HG03108 (cell line): ENCODE measurements around the gene PAQR6.
"Not testable (repeated sequence)": the region's sequence is repeated elsewhere in the genome, so short reads cannot be mapped to it uniquely, and the experiment has no call there.

ENCODE experiments used
- ATAC-seq: cut with Tn5 transposase; IDR thresholded peaks from one replicate; pipeline ENCODE4 v1.9.1; 2021; ENCODE audit warnings: moderate library complexity; ENCODE audit not compliant: unreplicated experiment

PAQR6 gene

DNA sequence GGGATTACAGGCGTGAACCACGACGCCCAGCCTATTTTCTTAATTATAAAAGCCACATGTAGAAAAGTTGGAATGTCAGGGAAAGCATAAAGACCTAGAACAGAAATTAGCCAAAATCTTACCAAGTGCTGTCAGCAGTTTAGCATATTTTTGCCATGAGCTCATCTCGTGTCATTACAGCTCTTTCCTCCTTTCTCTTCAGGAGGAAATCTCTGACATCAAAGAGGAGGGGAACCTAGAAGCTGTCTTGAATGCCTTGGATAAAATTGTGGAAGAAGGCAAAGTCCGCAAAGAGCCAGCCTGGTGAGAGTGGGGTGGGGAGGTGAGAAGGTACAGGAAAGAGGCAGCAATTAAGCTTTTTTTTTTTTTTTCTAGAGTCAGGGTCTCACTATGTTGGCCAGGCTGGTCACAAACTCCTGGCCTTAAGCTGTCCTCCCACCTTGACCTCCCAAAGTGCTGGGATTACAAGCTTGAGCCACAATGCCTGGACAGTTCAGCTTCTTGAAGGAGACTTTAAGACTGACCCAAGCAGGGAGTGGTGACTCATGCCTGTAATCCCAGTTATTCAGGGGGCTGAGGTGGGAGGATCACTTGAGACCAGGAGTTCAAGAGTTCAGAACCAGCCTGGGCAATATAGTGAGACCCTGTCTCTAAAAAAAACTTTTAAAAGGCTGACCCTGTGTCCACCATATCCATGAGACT, 14.3 kb downstream of the PAQR6 start:
- ATAC-seq: no peak

DNA sequence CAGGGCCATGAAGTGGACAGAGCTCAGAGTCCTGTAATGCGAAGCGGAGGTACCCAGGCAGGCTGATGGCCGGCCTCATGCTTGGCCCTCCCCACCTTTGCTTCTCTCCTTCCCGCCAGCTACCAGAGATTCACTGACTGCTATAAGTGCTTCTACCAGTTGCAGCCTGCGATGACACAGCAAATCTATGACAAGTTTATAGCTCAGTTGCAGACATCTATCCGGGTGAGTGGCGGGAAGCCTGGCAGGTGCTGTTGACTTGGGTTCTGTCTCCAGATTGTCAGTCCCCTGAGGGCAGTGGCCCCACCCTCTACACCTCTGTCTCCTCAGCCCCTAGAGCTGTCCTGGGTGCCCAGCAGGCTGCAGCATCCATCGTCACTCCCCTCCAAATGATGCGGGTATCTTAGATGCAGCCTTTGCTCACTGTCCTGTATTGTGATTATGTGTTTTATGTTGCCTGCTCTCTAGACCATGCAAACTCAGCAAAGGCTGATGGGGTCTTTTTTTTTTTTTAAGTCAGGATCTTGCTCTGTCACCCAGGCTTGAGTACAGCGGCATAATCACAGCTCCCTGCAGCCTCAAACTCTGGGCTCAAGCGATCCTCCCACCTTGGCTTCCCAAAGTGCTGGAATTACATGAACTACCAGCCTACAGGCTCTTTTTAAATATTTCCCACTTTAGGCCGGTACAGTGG, 15.5 kb downstream of the PAQR6 start:
- ATAC-seq: no peak

DNA sequence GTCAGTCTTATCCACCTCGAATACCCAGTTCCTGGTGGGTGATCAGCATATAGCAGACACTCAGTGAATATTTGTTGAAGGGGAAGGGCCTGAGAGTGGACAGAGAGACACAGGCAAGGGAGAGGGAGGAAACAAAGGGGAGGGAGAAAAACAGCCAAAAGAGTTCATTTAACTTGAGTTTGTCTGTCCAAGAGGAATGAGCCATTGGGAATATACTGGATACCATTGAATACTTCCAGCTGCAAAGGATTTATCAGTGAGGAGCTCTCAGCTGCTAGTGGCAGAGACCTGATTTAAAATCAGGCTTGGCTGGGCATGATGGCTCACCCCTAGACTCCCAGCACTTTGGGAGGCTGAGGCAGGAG, 17.4 kb downstream of the PAQR6 start:
- ATAC-seq: no peak

DNA sequence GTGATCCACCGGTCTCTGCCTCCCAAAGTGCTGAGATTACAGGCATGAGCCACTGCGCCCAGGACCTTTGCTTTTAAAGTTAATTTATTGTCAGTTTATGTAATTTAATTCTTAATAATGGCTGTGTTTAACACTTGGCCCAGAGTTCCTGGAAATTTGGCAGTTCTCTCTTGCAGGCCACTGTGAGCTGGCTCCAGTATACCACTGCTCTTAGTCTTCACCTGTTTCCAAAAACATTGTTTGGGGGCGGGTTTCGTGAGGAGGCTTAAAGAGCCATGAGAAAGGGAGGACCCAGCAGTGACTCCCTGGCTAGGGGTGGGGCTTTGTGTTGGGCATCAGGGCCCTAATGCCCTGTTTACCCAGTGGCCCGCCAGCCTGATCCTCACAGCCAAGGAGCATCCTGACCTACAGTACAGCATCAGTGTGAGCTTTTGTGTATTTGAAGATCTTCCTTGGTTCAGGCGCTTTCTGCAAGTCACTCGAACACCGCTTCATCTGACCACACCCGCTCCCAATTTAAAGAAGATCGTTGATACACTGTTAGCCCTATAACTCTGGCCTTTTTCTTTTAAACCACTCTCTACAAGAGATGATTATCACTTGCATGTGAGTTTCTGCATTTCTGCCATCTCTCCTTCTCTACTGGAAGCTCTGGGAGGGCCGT, 17.9 kb downstream of the PAQR6 start:
- ATAC-seq: no peak

DNA sequence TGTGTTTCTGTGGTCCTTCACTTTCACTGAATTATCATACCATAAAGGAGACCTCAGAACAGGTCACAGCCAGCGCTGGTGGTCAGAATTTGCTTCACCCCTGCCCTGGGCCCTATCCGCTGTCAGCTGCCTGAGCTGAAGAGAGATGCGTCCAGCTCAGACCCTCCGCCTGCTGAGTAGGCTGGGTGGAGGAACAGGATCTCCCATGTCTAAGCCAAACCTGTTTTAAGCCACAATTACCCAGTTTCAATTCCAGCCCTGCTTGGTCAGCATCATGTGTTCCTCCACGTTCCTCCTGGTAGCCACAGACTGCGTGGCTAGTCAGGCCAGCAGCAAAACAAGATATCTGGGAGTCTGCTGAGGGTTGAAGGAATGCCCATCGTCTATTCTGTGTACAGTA, 19.4 kb downstream of the PAQR6 start:
- ATAC-seq: no peak

DNA sequence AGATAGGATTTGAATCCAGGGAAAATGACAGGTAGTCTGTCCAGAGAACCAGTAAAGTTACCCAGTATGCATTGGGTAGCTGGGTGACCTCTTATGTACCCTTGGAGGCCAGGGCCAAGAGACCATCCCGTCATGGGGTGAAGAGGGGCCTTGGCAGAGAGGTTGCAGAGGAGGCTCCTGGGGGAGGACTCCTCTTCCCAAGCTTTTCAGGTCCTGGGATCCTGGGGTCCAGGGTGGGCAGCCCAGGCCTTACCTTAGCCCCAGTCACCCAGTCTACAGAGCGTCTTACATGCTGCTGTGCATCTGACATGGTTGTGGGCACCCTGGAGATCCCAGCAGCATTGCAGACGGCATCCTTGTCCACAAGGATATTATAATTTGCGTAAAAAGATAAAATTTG, 21.1 kb downstream of the PAQR6 start:
- no peak for ATAC-seq

DNA sequence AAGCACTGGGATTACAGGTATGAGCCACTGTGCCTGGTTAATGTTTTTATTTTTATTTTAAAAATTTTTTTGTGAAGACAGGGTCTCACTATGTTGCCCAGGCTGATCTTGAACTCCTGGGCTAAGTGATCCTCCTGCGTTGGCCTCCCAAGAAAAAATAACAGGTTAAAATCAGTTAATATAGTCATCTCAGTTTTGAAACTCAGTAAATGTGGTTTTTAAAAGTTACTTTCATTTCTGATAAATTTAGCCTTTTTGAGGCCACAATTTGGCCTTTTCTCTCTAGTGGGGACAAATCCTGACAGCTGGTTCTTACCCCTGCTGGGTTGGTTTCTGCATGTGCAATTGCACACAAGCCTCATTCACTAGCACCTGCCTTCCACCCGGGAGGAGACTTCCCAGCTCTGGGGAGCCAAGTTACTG, 21.7 kb downstream of the PAQR6 start:
- ATAC-seq: peak; percentile 74

DNA sequence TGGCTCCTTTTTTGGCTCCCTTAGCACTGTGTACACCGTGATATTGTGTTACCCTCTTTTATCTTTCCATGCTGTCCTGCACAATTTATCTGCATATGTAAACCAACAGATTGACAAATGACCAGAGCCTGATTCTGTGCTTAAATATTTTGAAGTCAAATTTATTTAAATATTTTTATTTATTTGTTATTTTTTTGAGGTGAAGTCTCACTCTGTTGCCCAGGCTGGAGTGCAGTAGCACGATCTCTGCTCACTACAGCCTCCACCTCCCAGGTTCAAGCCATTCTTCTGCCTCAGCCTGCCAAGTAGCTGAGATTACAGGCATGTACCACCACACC, 22.2 kb downstream of the PAQR6 start:
- no peak for ATAC-seq

DNA sequence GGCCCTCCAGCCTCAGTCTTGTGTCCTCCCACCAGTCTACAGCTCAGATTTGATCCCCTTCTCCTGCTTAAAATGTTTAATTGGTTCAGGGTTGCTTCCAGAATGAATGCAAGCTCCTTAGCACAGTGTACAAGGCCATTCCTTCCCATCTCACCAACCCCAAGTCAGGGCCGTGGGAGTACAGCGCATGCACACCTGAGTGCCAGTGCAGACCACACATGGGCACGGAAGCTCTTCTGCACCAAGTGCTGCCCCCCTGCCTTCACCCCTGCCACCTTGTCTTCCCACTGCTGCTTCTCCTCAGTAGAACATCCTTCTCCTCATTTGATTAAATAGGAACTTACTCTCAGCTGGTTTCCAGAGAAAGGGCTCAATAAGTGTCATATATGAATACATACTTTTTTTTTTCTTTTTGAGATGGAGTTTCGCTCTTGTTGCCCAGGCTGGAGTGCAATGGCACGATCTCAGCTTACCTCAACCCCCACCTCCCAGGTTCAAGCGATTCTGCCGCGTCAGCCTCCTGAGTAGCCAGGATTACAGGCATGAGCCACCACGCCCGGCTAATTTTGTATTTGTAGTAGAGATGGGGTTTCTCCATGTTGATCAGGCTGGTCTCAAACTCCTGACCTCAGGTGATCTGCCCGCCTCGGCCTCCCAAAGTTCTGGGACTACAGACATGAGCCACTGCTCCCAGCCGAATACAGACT, 25.7 kb downstream of the PAQR6 start:
- no peak for ATAC-seq

DNA sequence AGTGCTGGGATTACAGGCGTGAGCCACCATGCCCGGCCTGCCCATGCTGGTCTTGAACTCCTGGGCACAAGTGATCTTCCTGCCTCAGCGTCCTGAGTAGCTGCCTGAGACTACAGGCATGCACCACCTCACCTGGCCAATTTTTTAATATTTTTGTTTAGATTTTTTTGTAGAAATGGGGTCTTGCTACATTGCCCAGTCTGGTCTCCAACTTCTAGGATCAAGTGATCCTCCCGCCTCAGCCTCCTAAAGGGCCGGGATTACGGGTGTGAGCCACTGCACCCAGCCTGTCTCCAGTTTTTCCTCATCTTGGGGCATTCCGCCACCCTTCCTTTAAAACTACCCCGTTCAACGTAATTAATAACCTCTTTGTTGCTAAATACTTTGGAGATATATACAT, 27.6 kb downstream of the PAQR6 start:
- ATAC-seq: no peak

DNA sequence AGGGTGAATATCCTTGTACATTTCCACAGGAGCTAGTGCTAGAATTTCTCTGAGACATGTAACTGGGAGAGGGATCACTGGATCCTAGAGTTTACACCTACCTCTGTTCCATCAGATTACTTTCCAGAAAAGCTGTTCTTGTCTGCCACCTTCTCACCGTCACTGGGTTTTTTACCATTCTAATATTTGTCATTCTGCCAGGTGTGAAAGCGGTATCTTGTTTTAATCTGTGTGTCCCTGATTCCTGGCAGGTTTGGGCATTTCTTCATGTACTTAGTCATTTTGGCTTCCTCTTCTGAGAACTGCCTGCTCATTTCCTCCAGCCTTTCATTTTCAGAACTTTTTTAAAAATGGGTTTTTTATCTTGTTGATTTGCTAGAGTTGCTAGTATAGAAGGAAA, 30.0 kb downstream of the PAQR6 start:
- ATAC-seq: no peak

DNA sequence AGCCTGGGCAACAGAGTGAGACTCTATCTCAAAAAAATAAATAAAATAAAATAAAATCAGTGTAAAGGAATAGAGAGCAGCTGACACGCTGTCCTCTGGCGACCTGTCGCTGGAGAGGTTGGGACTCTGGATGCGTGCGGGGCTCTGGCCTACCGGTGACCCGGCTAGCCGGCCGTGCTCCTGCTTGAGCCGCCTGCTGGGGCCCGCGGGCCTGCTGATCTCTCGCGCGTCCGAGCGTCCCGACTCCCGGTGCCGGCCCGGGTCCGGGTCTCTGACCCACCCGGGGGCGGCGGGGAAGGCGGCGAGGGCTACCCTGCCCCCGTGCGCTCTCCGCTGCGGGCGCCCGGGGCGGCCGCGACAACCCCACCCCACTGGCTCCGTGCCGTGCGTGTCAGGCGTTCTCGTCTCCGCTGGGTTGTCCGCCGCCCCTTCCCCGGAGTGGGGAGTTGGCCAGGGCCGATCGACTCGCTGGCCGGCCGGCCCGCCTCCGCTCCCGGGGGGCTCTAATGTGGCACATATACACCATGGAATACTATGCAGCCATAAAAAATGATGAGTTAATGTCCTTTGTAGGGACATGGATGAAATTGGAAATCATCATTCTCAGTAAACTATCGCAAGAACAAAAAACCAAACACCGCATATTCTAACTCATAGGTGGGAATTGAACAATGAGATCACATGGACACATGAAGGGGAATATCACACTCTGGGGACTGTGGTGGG, 31.3 kb downstream of the PAQR6 start:
- ATAC-seq: not testable (repeated sequence)

DNA sequence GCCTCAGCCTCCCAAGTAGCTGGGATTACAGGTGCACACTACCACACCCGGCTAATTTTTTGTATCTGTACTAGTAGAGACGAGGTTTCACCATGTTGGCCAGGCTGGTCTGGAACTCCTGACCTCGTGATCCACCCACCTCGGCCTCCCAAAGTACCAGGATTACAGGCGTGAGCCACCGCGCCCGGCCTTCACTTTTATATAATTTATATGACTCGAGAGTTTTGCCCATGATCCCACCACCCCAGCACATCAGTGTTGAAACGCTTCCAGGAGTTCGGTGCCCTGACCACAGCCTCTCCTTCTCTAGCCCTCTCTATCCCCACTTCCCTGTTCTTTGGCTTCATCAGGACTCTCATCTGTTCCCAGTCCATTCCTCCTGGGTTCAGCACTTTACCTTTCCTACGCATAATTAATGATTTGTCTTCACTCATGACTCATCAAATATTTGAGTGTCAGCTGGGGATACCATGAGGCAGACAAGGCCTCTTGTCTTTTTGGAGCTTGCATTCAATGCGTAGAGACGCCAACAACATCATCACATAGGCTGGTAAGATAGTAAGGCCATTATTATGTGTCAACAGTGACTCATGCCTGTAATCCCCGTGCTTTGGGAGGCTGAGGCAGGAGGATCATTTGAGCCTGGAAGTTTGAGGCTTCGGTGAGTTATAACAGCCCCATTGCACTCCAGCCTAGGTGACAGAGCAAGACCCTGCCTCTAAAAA, 33.7 kb downstream of the PAQR6 start:
- ATAC-seq: no peak

DNA sequence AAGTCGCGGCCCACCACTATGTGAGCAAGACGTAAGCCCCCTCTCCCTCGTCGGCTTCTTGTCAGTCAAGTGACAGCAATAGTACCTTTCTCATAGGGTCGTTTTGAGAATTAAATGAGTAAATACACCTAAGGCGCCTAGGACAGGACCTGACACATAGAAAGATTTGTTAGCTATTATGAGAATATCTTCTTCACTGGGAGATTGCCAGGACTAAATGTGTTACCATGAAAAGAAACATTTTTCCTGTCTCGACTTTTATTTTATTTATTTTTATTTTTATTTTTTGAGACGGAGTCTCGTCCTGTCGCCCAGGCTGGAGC, 34.3 kb downstream of the PAQR6 start:
- no peak for ATAC-seq

DNA sequence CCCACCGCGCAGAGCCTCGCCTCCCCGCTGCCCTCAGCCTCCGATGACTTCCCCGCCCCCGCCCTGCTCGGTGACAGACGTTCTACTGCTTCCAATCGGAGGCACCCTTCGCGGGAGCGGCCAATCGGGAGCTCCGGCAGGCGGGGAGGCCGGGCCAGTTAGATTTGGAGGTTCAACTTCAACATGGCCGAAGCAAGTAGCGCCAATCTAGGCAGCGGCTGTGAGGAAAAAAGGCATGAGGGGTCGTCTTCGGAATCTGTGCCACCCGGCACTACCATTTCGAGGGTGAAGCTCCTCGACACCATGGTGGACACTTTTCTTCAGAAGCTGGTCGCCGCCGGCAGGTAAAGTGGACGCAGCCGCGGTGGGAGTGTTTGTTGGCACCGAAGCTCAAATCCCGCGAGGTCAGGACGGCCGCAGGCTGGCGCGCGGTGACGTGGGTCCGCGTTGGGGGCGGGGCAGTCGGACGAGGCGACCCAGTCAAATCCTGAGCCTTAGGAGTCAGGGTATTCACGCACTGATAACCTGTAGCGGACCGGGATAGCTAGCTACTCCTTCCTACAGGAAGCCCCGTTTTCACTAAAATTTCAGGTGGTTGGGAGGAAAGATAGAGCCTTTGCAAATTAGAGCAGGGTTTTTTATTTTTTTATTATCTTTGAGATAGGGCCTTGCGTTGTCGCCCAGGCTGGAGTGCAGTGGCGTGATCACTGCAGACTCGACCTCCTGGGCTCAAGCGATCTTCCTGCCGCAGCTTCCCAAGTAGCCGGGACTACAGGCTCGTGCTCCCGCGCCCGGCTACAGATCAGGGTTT, 34.8 kb downstream of the PAQR6 start, which contains the start of gene PMF1:
Gene PMF1 (plus strand): TSS at position 175 of the 811 bp plus-strand sequence. CDS start 9 bp downstream, at position 184.
- peak; percentile 89 for ATAC-seq

DNA sequence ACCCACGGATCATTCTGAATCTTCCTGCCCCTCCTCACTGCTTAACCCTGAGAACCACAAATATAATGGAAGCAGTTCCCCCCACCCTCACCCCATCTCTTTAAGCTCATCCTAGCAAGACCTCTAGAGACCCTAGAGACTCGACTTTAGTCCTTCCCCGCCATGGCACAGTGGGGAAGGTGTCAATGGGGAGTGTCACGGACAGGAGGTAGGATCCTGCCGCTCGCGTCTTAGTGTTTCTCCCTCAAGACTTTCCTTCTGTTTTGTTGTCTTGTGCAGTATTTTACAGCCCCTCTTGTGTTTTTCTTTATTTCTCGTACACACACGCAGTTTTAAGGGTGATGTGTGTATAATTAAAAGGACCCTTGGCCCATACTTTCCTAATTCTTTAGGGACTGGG, 35.7 kb downstream of the PAQR6 start:
- ATAC-seq: no peak

DNA sequence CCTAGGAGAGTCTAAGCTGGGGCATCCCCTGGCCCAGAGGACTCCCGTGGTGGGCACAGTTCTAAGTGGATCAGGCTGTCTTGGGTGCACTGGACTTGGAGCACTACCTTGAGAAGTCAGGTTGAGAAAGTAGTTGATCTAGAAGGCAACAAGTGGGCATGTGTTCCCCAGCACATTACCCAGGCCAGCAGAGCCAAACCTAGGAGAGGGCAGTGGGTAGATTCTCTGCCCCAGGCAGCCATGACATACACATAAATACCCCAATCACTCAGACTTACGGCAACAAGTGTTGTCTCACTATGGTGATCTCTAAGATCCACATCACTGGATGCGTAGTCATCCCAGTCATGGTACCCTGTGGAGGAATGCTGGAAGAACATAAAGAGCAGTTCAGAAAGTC, 36.6 kb downstream of the PAQR6 start:
- no peak for ATAC-seq

DNA sequence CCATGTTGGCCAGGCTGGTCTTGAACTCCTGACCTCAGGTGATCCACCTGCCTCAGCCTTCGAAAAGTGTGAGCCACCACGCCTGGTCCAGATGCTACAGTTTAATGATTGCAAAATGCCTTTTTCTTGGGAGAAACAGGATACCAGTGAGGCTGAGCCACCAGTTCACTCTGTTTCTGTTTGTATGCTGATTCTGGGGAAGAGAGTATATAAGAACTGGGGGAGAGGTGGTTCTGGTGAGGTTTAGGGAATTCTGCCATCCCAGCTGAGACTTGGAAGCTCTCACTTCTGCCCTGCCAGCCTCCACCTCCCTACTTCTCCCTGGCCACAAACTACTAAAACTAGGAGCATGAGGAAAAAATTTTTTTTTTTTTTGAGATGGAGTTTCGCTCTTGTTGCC, 43.2 kb downstream of the PAQR6 start:
- no peak for ATAC-seq

DNA sequence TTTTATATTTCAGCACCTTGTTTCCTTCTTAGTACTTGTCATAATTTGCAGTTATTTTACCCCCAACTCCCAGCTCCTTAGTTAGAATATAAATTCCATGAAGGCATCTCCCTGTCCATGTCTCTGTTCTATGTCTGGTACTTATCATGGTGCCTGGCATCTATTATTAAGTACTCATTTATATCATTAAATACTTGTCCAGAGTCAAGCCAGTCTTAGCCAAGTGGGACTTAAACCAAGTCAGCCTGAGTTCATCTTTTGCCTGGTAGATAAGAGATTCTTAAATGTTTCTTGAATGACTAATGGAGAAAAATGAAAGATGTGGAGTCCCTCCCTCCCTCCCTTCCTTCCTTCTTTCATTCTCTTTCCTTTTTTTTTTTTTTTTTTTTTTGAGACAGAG, 44.5 kb downstream of the PAQR6 start:
- no peak for ATAC-seq

DNA sequence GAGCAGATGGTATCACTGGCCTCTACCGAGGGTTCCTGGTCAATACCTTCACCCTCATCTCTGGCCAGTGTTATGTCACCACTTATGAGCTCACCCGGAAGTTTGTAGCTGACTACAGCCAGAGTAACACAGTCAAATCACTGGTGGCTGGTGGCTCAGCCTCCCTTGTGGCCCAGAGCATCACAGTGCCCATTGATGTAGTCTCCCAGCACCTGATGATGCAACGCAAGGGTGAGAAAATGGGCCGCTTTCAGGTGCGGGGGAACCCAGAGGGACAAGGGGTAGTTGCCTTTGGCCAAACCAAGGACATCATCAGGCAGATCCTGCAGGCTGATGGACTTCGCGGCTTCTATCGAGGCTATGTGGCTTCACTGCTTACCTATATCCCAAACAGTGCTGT, 47.8 kb downstream of the PAQR6 start:
- no peak for ATAC-seq
